Activated CD4-positive, alpha-beta T cell treated with anti-CD3 and anti-CD28 coated beads, Interleukin-2, Interleukin-6, amounts not matched to agents 100 ng/mL and 50 ng/mL, durations not matched to agents 16 hours and 8 hours (primary cell): ENCODE results near the gene TPCN2.

Experiments used
- DNase-seq: peaks from one replicate; pipeline ENCODE4 v3.0.0-alpha.2; 2020

The TPCN2 gene

GRCh38 chr11:69039501-69039900 lies 9.2 kb upstream of the TPCN2 start:
- no peak for DNase-seq

- DNase-seq, result no peak
Measured at GRCh38 chr11:69040051-69040450, 8.7 kb upstream of the TPCN2 start.

- no peak for DNase-seq
Measured at GRCh38 chr11:69040581-69041260, 8.0 kb upstream of the TPCN2 start.

- DNase-seq, result no peak
Measured at GRCh38 chr11:69041516-69041915, 7.2 kb upstream of the TPCN2 start.

GRCh38 chr11:69044111-69045013 lies 4.4 kb upstream of the TPCN2 start:
- DNase-seq, result peak; percentile 31

GRCh38 chr11:69048031-69048693 lies 570 bp upstream of the TPCN2 start:
- no peak for DNase-seq

GRCh38 chr11:69049490-69049867 lies 747 bp downstream of the TPCN2 start:
- DNase-seq, result peak; percentile 30

- DNase-seq, result no peak
Measured at GRCh38 chr11:69050592-69051380, 2.1 kb downstream of the TPCN2 start.

GRCh38 chr11:69051381-69052342 lies 2.9 kb downstream of the TPCN2 start:
- DNase-seq, result no peak

- DNase-seq, result no peak
Measured at GRCh38 chr11:69052343-69053168, 3.8 kb downstream of the TPCN2 start.

- DNase-seq, result no peak
Measured at GRCh38 chr11:69053169-69053477, 4.4 kb downstream of the TPCN2 start.

- DNase-seq, result no peak
Measured at GRCh38 chr11:69053546-69054396, 5.0 kb downstream of the TPCN2 start.

- DNase-seq, result no peak
Measured at GRCh38 chr11:69054397-69055211, 5.9 kb downstream of the TPCN2 start.

- no peak for DNase-seq
Measured at GRCh38 chr11:69055212-69055586, 6.5 kb downstream of the TPCN2 start.

- DNase-seq, result peak; percentile 56
Measured at GRCh38 chr11:69055598-69056516, 7.1 kb downstream of the TPCN2 start.

GRCh38 chr11:69057236-69057635 lies 8.5 kb downstream of the TPCN2 start:
- DNase-seq, result no peak

GRCh38 chr11:69057801-69058200 lies 9.1 kb downstream of the TPCN2 start:
- DNase-seq, result no peak
